Calu3 (cell line): ENCODE measurements around the gene ARHGEF11. TPM values are rescaled to one million over a fixed set of nuclear protein-coding genes. Genes with fewer than 3 reads are reported as not detected.

Experiments
- BruUV-seq: library from RNA; stranded (reverse); fragments of 400-500 nt; replicated peaks from 2 replicates; lab custom pipeline; 2021; lab: Mats Ljungman, UMichigan
- CTCF ChIA-PET: fragments of 300-600 bp; sonication (Branson Sonifier 250); formaldehyde crosslinking; loops from one replicate; lab custom pipeline; 2022; ENCODE audit warnings: antibody characterized with exemption; lab: Charles Lee
- DNase-seq: peaks from one replicate; pipeline ENCODE4 v3.0.0; 2022
- H3K27ac Mint-ChIP-seq: one replicate; pipeline ENCODE4 v1.8.0; 2022; ENCODE audit warnings: mixed read lengths; ENCODE audit not compliant: unreplicated experiment
- H3K27me3 Mint-ChIP-seq: one replicate; pipeline ENCODE4 v1.8.0; 2022; ENCODE audit warnings: mixed read lengths; ENCODE audit not compliant: unreplicated experiment
- H3K36me3 Mint-ChIP-seq: one replicate; pipeline ENCODE4 v1.8.0; 2022; ENCODE audit warnings: mild to moderate bottlenecking, moderate library complexity, mixed read lengths; ENCODE audit not compliant: insufficient read depth, unreplicated experiment
- H3K4me1 Mint-ChIP-seq: one replicate; pipeline ENCODE4 v1.8.0; 2022; ENCODE audit warnings: mild to moderate bottlenecking, low read depth, mixed read lengths; ENCODE audit not compliant: unreplicated experiment
- H3K4me3 Mint-ChIP-seq: one replicate; pipeline ENCODE4 v1.8.0; 2022; ENCODE audit warnings: mild to moderate bottlenecking, low read depth, moderate library complexity, mixed read lengths; ENCODE audit not compliant: unreplicated experiment
- H3K9me3 Mint-ChIP-seq: one replicate; pipeline ENCODE4 v1.8.0; 2022; ENCODE audit warnings: low read depth, mixed read lengths; ENCODE audit not compliant: unreplicated experiment
- CTCF ChIP-seq: fragments of 200-600 bp; IDR thresholded peaks from one replicate; pipeline ENCODE4 v1.8.0; 2022; ENCODE audit warnings: antibody characterized with exemption; ENCODE audit not compliant: unreplicated experiment
- intact Hi-C: fragments of 100-400 bp; cut with micrococcal nuclease; formaldehyde crosslinking; loops from one replicate; pipeline ENCODE4 v1.10.0; 2022; ENCODE audit not compliant: unreplicated experiment
- total RNA-seq: library from RNA; stranded (reverse); gene quantifications from 2 replicates; pipeline ENCODE4 v1.2.3, GENCODE V29; 2022

Gene ARHGEF11
- total RNA-seq, 1 experiment from 2014 or later: 44.1 TPM

GRCh38 chr1:156948708-156949107 is 96.8 kb downstream of the ARHGEF11 start:
- Mint-ChIP-seq H3K4me3 (no peak overlapping the region), H3K9me3 (no peaks in the 10 kb centered on the region), H3K27me3 (no peaks in the 10 kb centered on the region), H3K4me1 (peaks cover 10% of the 10 kb centered on the region), H3K36me3 (peaks cover 22% of the 10 kb centered on the region), H3K27ac (no peak overlapping the region)
- intact Hi-C loops: no loop called here
- no TSS peak for BruUV-seq
- CTCF ChIA-PET: interaction anchor here (0.5 to 1.2 kb wide), 2 partner anchors 9 to 330 kb away, joined by 3 to 4 read pairs; no protein-coding TSS in a partner anchor
- no peak for DNase-seq
- no peak for TF ChIP-seq CTCF

- intact Hi-C loops: no loop called here
- BruUV-seq: no TSS peak
- Mint-ChIP-seq H3K36me3 (peaks cover 23% of the 10 kb centered on the region), H3K27ac (no peak overlapping the region), H3K4me3 (no peak overlapping the region), H3K27me3 (no peaks in the 10 kb centered on the region), H3K4me1 (peaks cover 10% of the 10 kb centered on the region), H3K9me3 (no peaks in the 10 kb centered on the region)
- CTCF ChIA-PET: interaction anchor here (1.2 kb wide), 1 partner anchor 10 kb away, joined by 4 read pairs; no protein-coding TSS in a partner anchor
- no peak for DNase-seq
- TF ChIP-seq CTCF: no peak
Measured at GRCh38 chr1:156947818-156948525, 97.6 kb downstream of the ARHGEF11 start.

- Mint-ChIP-seq H3K9me3 (no peaks in the 10 kb centered on the region), H3K4me3 (no peak overlapping the region), H3K4me1 (peaks cover 10% of the 10 kb centered on the region), H3K36me3 (peaks cover 28% of the 10 kb centered on the region), H3K27ac (no peak overlapping the region), H3K27me3 (no peaks in the 10 kb centered on the region)
- BruUV-seq: no TSS peak
- CTCF ChIA-PET: no interaction called here
- intact Hi-C loops: no loop called here
- no peak for TF ChIP-seq CTCF
- DNase-seq: no peak
Measured at GRCh38 chr1:156947127-156947526, 98.4 kb downstream of the ARHGEF11 start.

GRCh38 chr1:156945881-156946661 is 99.5 kb downstream of the ARHGEF11 start:
- no peaks in the 10 kb centered on the region for H3K27me3 Mint-ChIP-seq
- no peak for TF ChIP-seq CTCF
- peaks cover 10% of the 10 kb centered on the region for H3K4me1 Mint-ChIP-seq
- intact Hi-C loops: no loop called here
- no peak for DNase-seq
- H3K9me3 Mint-ChIP-seq: no peaks in the 10 kb centered on the region
- CTCF ChIA-PET: no interaction called here
- H3K27ac Mint-ChIP-seq: no peak overlapping the region
- BruUV-seq: no TSS peak
- H3K4me3 Mint-ChIP-seq: no peak overlapping the region
- H3K36me3 Mint-ChIP-seq: peaks cover 39% of the 10 kb centered on the region
